Pulmonary artery endothelial cell (primary cell): ENCODE data around the gene SBF1. TPM values are rescaled to one million over a fixed set of nuclear protein-coding genes. Genes with fewer than 3 reads are reported as not detected.

Experiments used
- DNase-seq: peaks from one replicate; pipeline ENCODE4 v3.0.0-alpha.2; 2011; ENCODE audit warnings: low read depth, low spot score
- total RNA-seq: library from RNA; depleted of rRNA; stranded (reverse); fragments of >200 nt; gene quantifications from 2 replicates; pipeline ENCODE4 v1.2.3, GENCODE V29; 2014

SBF1 gene
- total RNA-seq, 1 donor from 2014 or later = 42.0 TPM

DNA sequence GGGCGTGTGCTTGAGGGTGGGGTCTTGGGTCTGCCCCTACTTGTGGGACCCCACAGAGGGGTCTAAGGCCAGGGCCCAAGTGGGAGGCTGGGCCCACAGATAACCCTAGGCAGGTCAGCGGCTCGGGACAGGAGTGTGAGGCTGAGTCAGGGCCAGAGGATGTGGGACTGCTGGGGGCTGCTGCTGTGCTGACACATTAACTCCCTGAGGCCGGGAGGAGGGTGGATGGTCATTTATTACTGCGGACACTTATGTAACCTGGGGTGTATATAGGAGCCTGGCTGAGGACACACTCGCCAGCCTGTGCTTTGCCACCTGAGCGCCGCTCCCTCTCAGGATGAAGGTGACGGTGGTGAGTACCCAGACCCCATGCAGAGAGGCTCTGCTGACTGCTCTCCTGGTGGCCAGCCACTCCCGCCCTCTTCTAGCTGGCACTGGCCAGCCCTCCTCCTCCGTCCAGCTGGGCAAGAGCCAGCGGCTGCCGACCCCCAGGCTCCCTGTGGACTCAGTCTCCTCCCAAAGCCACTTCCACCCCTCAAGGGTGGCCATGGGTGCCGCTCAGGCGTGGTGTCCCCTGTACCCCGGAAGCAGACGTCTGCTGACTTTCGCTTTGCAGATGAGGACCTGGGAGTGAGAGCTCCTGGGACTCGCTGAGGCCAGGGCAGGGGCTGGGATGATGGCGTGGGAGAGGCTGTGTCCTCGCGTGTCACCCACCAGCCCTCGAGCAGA is 11.9 kb upstream of the SBF1 start, which contains the start of gene MIOX:
Gene MIOX, plus strand, starts transcription at position 299 of the 729 bp plus-strand sequence. Its CDS starts 39 bp downstream, at position 338.
- no peak for DNase-seq

DNA sequence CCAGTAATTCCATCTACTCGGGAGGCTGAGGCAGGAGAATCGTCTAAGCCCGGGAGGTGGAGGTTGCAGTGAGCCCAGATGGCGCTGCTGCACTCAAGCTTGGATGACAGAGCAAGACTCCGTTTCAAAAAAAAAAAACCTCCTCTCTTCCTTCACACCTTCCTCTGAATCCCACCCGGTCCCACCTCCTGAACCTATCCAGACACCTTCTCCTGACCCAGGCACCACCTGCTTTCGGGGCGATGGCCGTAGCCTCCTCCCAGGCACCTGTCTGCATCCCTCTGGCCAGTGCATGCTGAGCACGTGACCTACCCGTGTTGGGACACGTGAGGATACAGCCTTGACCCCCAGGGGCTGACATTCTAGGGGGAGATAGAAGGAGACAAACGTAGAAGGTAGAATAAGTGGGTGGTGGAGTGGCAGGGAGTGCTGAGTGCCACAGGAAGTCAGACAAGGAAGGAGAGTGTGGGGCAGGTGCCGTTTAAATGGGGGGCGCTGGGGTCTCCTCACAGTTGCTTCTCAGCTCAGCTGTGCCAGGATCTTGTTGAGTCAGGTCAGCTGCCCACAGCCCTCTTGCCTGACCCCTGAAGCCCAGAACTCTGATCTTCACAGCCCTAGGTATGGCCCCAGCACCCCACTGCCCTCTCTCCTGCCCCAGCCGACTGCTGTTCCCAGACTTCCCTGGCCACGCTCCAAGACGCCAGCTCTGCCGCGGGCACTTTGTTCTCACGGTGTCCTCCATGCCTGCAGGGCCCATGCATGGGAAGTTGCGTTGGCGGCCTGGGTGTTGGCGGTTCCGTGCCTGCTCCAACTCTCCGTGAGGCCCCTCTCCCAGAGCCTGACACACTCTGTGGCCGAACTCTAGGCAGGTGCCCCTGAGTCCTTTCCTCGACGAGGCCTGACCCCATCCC is 10.6 kb upstream of the SBF1 start:
- no peak for DNase-seq

DNA sequence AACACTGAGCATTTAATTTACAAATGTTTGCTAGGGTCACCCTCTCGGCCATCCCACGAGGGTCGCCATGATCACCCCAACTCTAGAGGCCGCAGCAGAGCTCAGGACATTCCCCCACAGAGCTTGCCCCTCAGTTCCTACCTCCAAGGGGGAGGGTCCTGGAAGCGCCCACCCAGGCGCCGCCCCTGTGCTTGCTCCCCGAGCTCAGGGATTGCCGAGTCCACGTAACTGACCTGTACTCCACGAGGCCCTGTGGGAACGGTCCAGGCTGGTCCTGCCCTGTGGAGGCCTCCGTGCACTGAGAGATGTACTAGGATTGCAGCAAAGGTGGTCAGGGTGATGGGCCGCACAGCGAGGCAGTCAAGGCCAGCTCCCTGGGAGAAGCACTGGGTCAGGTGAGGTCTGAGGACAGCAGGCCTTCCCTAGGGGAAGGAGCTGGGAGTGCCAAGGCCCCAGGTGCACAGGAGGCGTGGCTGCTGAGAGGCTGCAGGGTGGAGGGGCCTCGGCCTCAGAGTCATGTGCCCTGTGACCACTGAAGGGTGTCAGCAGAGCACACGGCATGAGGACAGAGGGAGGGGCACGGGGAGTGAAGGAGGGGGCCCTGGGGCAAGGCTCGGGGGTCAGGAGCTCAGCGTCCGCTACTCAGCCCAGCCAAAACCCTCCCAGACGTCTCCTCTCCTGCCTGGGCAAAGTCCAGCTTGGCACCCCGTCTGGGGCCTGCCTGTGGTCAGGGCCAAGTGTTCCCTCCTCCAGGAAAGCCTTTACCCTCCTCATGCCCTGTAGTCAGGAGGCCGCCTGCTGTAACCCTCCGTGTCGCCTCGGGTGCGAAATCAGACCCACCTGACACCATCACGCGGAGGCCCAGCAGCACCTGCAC is 9.4 kb upstream of the SBF1 start:
- DNase-seq = no peak

DNA sequence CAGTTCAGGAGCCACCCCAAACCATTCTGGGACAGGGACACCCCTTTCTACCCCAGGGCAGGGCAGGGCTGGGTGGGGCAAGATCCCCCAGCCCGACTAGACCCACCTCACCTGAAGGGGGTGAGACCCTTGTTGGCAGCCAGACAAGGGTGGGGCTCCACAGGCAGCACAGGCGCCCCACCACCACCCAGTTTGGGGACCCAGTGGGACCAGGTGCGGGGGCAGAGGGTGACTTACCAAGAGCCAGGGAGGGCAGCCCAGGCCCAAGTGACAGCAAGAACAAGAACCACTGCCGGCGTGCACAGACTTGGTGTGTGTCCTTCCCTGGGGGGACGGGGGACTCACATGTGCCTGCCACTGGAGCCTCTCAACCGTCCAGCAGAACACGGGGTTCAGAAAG is 8.7 kb upstream of the SBF1 start:
- no peak for DNase-seq

DNA sequence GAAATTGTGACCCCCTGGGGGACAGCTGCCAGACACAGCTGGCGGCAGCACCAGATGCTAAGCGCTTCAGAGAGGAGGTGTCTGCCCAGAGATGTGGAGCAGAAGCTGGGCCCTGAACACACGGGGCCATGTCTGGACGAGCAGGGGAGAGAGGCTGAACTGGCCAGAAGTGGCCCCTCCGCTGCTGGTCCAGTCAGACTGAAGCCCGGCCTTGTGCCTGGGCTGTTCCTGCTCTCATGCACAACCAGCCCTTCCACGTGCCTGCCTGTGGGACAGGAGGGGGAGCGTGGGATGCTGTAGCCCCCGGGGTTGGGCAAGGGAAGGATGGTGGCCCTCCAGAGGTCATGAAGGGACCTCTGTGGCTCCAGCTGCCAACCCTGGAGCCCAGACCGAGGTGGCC is 8.3 kb upstream of the SBF1 start:
- no peak for DNase-seq

DNA sequence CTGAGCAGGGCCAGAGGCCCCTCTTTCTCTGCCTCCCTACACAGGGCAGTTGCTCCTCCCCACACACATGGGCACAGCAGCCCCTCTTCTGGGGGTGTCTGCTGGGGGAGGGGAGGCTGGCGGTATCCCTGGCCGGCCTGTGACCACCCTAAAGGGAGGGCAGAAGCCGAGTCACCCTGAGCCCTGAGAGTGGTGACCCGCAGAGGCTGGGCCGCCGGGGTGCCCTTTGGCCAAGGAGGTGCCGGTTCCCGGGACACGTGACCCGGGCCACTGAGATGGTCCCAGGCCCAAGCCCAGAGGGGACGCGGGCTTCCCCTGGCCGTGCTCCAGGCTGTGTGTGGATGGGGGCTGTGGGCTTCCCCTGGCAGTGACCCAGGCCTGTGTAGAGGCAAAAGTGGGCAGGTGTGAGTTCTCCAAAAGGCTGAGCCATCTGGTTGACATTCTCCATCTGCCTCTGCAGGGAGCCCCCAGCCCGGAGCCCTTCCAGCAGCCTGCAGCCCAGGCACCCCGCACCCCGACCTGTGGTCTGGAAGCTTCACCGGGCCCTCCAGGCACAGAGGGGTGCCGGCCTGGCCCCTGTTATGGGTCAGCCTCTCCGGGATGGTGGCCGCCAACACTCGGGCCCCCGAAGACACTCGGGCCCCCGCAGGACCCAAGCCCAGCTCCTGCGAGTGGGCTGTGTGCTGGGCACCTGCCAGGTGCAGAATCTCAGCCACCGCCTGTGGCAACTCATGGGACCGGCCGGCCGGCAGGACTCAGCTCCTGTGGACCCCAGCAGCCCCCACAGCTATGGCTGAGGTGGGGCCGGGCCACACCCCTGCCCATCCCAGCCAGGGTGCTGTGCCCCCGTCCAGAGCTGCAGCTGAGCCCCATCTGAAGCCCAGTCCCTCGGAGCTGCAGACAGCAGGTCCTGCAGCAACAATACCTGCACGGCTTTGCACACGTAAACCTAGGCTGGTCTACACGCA is 7.6 kb upstream of the SBF1 start:
- no peak for DNase-seq

DNA sequence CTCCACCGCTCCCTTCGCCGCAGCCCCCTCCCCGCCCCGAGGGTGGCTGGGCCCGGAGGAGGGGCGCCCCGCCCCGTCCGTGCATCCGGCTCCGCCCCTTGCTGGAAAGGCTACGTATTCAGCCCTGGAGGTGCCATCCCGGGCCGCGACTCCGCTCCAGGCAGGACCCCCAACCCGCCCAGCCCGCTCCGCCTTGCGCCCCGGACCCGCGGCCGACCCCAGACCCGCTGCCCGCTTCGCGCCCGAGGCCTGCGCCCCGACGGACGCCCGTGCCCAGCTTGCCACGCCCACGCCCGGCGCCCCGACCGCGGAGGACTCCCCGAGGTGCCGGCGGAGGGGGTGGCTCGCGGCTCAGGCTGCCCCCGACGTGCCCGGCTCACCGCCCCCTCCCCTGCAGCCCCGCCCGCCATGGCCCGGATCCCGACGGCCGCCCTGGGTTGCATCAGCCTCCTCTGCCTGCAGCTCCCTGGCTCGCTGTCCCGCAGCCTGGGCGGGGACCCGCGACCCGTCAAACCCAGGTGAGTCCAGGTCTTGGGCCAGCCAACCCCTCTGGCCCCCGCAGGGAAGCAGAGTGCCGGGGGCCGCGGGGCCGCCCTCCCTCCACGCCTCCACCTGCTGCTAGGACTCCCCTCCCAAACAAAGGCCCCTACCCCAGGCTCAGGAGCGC is 6.7 kb upstream of the SBF1 start, which contains the start of gene ADM2:
Gene ADM2, plus strand, starts transcription at position 104 of the 667 bp plus-strand sequence. Its CDS starts 305 bp downstream, at position 409.
- DNase-seq = no peak

DNA sequence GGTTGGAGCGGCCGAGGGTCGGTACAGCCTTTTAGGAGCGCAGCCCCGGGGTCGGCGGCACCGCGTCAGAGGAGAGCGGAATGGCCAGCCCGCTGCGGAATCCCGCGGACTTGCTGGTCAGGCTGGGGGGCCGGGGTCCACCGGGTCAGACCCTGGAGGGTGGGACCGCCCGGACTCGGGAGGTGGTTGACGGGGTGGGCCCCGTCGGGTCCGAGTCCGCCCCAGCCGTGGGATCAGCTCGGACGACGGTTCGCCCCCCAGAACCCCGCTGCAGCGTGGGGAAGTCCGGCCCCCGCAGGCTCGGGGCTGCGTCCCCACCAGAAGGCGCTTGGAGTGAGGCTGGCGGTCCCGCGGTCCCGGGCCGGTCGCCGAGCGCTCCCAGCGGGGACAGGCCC is 6.2 kb upstream of the SBF1 start:
- no peak for DNase-seq

DNA sequence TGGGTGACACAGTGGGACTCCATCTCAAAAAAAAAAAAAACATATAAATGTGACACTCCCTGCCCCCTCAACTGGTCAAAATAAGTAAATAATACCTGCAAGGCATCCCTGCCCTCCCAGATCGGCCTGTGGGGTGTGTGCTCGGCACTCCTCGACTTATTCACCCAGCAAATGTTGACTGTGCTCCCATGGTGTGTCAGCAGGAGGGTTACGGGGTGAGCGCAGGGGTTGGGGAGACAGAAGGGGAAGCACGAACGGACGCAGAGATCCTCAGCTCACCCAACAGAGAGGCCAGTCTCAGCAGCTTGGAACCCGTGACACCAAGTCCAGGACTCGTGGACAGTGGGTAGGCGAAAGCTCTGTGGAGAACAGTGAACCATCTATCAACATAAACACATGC is 4.9 kb upstream of the SBF1 start:
- DNase-seq = no peak

DNA sequence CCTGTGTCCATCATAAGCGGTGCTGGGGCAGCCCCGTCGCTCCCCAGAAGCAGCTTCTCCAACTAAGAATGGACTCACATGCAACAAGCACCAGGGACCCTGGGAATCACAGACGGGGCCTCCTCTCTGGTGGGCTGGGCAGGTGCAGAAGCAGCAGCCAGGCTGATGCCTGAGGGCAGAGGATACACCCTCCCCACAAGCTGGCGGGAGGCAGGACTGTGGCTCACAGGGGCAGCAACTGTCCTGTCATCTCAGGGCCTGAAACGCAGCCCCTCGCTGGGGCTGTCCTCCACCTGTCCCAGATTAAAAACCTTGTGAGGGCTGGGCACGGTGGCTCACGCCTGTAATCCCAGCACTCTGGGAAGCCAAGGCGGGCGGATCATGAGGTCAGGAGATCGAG is 3.1 kb upstream of the SBF1 start:
- DNase-seq = no peak

DNA sequence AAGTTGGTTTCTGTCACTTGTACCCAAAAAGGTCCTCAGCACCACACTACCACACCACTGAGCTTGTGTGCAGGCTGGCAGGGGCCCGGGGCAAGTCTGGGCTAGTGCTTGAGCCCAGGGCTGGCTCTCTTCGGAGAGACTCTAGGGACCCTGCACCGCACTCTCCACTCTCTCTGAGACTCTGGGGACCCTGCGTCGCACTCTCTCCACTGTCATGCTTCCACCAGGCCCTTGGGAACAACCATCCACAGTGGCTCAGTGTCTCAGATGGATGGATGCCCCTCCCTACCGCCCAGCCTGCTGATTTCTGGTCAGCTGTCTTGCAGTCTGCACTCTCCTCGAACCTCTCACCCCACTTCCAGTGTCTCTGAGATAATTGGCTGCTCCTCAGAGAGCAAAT is 2.0 kb upstream of the SBF1 start:
- DNase-seq = no peak

DNA sequence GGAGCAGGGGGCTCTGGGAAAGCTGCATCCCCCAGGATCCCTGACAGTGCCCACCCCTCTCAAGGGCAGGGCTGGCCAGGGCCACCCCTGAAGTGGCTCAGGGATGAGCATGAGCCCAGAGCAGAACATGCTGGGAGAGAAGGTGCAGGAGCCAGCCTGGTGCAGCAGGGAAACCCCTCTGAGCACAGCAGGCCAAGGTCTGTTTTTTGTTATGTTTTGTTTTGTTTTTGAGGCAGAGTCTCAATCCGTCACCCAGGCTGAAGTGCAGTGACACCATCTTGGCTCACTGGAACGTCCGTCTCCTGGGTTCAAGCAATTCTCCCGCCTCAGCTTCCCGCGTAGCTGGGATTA is 792 bp upstream of the SBF1 start:
- no peak for DNase-seq

DNA sequence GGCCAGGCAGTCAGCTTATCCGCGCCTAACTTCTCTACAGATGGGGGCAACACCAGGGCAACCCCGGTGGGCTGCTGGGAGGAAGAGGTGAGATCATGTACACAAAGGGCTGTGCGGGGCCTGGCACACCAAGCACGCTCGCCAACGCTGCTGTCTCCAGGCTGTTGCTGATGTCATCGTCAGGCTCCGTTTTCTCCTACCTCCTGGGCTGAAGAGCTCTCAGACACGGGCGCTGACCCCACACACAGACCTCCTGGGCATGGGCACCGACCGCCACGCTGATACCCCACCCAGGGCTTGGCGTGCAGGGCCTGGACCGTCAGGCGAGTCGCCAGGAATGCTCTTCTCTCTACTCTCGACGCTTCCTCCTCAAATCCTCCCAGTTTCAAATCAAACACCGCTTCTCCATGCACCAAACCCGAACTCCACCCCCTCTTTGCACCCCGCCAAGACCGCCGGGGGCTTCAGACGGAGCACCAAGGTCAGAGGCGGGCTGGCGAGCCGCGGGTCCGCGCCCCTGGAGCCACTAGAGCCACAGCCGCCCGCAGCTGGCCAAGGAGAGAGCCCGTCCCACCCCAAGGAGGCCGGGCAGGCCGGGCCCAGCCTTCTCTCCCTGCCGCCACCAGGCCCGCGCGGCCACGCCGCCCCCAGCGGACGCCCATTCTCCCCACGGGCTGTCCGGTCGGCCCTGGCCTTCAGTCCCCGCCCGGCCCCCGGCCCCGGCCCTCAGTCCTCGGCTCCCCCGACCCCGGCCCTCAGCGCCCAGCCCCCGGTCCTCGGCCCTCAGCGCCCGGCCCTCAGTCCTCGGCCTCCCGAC is 772 bp downstream of the SBF1 start:
- no peak for DNase-seq

DNA sequence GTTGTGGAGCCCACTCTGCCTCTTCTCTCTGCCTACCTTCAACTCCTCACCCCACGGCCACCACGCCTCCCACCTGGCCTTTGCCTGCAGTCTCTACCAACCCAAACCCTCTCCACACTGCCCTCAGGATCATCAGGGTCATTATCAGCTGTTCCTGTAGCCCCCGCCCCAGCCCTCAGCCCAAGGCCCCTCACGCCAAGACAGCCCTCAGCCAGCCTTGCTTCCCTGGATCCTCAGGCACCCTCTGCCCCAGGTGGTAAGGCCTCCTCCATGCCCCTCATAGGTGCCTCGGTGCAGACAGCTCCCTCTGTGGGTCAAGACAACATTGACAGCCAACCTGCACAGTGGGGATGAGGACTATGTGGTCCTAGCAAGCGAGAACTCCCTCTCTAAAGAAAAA is 1.7 kb downstream of the SBF1 start:
- no peak for DNase-seq

DNA sequence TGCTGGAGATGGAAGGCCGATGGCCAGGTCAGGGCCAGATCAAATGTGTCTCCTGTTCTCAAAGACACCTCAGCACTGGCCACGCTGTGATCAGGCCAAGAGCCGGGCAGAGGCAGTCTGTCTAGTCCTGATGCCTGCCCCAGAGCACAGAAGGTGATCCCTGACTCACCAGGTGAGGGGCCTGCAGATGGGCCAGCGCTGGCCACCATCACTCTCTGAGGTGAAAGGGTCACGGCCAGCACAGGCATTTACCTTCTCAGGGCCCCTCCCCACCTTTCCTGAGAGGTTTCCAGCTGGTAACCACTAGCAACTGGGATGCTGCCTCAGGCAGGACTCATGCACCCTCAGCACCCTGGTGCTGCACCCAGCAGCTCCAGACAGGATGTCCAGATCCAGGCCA is 2.9 kb downstream of the SBF1 start:
- DNase-seq = no peak

DNA sequence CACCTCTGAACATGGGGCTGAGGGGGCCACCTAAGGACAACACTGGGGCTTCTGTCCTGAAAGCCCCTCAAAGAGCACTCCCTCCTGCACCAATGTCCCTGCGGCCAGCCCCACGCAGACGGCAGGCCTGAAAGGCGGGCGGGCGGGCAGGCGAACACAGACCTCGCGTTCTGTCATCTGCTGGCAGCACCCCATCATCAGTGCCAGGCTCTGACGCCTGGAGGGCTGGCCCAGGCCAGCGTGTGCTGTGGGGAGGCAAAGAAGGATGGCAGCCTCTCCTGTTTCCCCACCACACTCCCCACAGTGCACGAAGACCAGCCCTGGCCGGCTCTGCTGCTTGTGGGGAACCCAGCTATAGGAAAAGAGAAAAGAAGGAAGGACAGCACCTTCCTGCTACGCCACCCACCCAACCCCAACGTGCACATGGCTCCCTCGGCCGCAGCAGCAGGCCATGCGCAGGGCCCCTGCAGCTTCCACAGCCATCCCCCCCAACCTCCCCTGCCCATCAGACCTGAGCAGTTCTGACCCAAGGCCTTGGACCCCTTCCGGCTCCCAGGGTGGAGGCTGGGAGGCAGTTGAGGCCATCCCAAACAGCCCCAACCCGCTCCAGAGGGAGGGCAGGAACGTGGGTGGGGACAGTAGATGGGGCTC is 3.5 kb downstream of the SBF1 start:
- no peak for DNase-seq

DNA sequence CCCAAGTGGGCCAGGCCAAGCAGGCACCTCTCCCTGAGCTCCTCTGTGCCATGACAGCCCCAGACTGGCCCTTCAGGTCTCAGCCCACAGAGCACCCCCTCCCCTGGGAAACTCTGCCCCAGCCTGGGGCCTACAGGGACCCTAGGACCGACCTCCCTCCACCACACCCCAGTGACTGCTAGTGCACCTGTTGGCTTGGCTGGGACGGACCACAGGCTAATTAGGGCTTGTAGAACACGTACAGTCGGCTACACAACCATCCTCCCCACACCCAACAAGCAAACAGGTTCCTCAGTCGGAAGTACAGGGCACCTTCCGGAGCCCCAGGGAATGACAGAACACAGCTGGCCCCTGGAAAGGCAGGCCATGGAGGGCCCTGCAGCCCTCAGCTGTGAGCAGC is 4.3 kb downstream of the SBF1 start:
- DNase-seq = no peak
